ENCODE measurements around the gene ARHGAP42. TPM values are rescaled to one million over a fixed set of nuclear protein-coding genes. Genes with fewer than 3 reads are reported as not detected.

Gene ARHGAP42
- total RNA-seq, 4 donors from 2014 or later, result 28.5 to 52.2 (median 40.4) TPM

- Histone ChIP-seq H3K4me1 (peaks cover 0 to 30% (median 0%) of the 10 kb centered on the region in 4 donors), H3K27ac (no peak overlapping the region), H3K9me3 (no peaks in the 10 kb centered on the region), H3K27me3 (no peaks in the 10 kb centered on the region), H3K36me3 (no peaks in the 10 kb centered on the region), H3K4me3 (no peak overlapping the region)
- no peak for DNase-seq (ENCODE audit: low spot score in 2 of 2)
- WGBS, 2 donors, result 43 to 44% methylated on average over 5 of the region's 5 CpGs
- TF ChIP-seq EP300 (IDR thresholded peaks at IDR 0.05) (no peak), CTCF (IDR thresholded peaks at IDR 0.05) (no peak), POLR2A (IDR thresholded peaks at IDR 0.05) (no peak)
Measured at GRCh38 chr11:100939571-100939970, 252.5 kb downstream of the ARHGAP42 start.

- 60 to 71% methylated on average over 3 of the region's 3 CpGs for WGBS, 2 donors
- no peak overlapping the region for H3K27ac ChIP-seq
- no peak overlapping the region for H3K4me3 ChIP-seq
- H3K9me3 ChIP-seq, result no peaks in the 10 kb centered on the region
- no peaks in the 10 kb centered on the region for H3K27me3 ChIP-seq
- H3K4me1 ChIP-seq, result peaks cover 0 to 30% (median 0%) of the 10 kb centered on the region in 4 donors
- peaks cover 0 to 4% (median 0%) of the 10 kb centered on the region in 3 donors for H3K36me3 ChIP-seq
- TF ChIP-seq EP300 (IDR thresholded peaks at IDR 0.05), result no peak
- no peak for TF ChIP-seq POLR2A (IDR thresholded peaks at IDR 0.05)
- no peak for TF ChIP-seq CTCF (IDR thresholded peaks at IDR 0.05)
- DNase-seq (ENCODE audit: low spot score in 2 of 2), result no peak
Measured at GRCh38 chr11:100940111-100940510, 253.0 kb downstream of the ARHGAP42 start.

GRCh38 chr11:100941033-100941432 lies 253.9 kb downstream of the ARHGAP42 start:
- H3K9me3 ChIP-seq, result no peaks in the 10 kb centered on the region
- no peak overlapping the region for H3K4me3 ChIP-seq
- TF ChIP-seq POLR2A (IDR thresholded peaks at IDR 0.05) (no peak), EP300 (IDR thresholded peaks at IDR 0.05) (no peak), CTCF (IDR thresholded peaks at IDR 0.05) (no peak)
- DNase-seq (ENCODE audit: low spot score in 2 of 2), result no peak
- peaks cover 0 to 9% (median 0%) of the 10 kb centered on the region in 3 donors for H3K36me3 ChIP-seq
- WGBS, 2 donors, result 38 to 41% methylated on average over 2 of the region's 2 CpGs
- H3K27me3 ChIP-seq, result no peaks in the 10 kb centered on the region
- H3K4me1 ChIP-seq, result peaks cover 0 to 30% (median 0%) of the 10 kb centered on the region in 4 donors
- no peak overlapping the region for H3K27ac ChIP-seq

GRCh38 chr11:100942016-100942415 lies 254.9 kb downstream of the ARHGAP42 start:
- Histone ChIP-seq H3K27ac (no peak overlapping the region), H3K36me3 (peaks cover 0 to 9% (median 0%) of the 10 kb centered on the region in 3 donors), H3K27me3 (no peaks in the 10 kb centered on the region), H3K4me1 (peaks cover 0 to 30% (median 0%) of the 10 kb centered on the region in 4 donors), H3K9me3 (no peaks in the 10 kb centered on the region), H3K4me3 (no peak overlapping the region)
- TF ChIP-seq EP300 (IDR thresholded peaks at IDR 0.05), result no peak
- TF ChIP-seq POLR2A (IDR thresholded peaks at IDR 0.05), result no peak
- no peak for TF ChIP-seq CTCF (IDR thresholded peaks at IDR 0.05)
- WGBS, 2 donors, result 30 to 44% methylated on average over 4 of the region's 4 CpGs
- DNase-seq (ENCODE audit: low spot score in 2 of 2), result no peak

- H3K27ac ChIP-seq, result no peak overlapping the region
- TF ChIP-seq CTCF (IDR thresholded peaks at IDR 0.05) (no peak), POLR2A (IDR thresholded peaks at IDR 0.05) (no peak), EP300 (IDR thresholded peaks at IDR 0.05) (no peak)
- peaks cover 0 to 26% (median 0%) of the 10 kb centered on the region in 3 donors for H3K36me3 ChIP-seq
- no peaks in the 10 kb centered on the region for H3K4me1 ChIP-seq
- H3K4me3 ChIP-seq, result no peak overlapping the region
- H3K27me3 ChIP-seq, result no peaks in the 10 kb centered on the region
- DNase-seq (ENCODE audit: low spot score in 2 of 2), result no peak
- H3K9me3 ChIP-seq, result no peaks in the 10 kb centered on the region
- WGBS, 2 donors, result 94 to 95% methylated on average over 2 of the region's 2 CpGs
Measured at GRCh38 chr11:100948936-100949335, 261.8 kb downstream of the ARHGAP42 start.
